Endothelial cell of umbilical vein (primary cell): ENCODE measurements around the gene EXOC6B. TPM values are rescaled to one million over a fixed set of nuclear protein-coding genes. Genes with fewer than 3 reads are reported as not detected.

Experiments
- BruUV-seq: library from RNA; stranded (reverse); fragments of 400-500 nt; replicated peaks from 2 replicates; lab custom pipeline; 2021; lab: Mats Ljungman, UMichigan
- CTCF ChIA-PET: fragments of 300-600, 350-600 bp; sonication (Branson Sonifier 250); formaldehyde crosslinking; loops from one replicate; lab custom pipeline; 2021; ENCODE audit warnings: antibody characterized with exemption, inconsistent platforms; lab: Charles Lee
- POLR2A ChIA-PET: fragments of 300-600, 350-600 bp; sonication (Branson Sonifier 250); formaldehyde crosslinking; loops from one replicate; lab custom pipeline; 2021; ENCODE audit warnings: antibody characterized with exemption, inconsistent platforms; lab: Charles Lee
- DNase-seq: peaks from one replicate; pipeline ENCODE4 v3.0.0-alpha.2; 2011; ENCODE audit warnings: low read depth, low spot score
- FAIRE-seq: peaks from 2 replicates; lab custom pipeline; 2011; peaks lifted over from hg19 to GRCh38; lab: Jason Lieb, UNC
- H2AFZ ChIP-seq: 2 replicates; pipeline ENCODE4 v1.6.0; 2012; ENCODE audit warnings: low read depth, low read length, control low read depth, inconsistent platforms
- H3K27ac ChIP-seq: 2 replicates; pipeline ENCODE4 v1.5.1; 2011; ENCODE audit warnings: low read depth, mild to moderate bottlenecking, control low read depth, low read length, moderate library complexity; ENCODE audit not compliant: insufficient read depth
- H3K27me3 ChIP-seq, 2 experiments: 2 replicates each; pipeline versions ENCODE4 v1.6.0 to v1.6.1; 2011; ENCODE audit warnings: low read length in 2 of 2, mixed read lengths in 1 of 2; ENCODE audit not compliant: control insufficient read depth in 2 of 2, insufficient read depth in 2 of 2
- H3K36me3 ChIP-seq, 2 experiments: 2 replicates in 1 of 2; 3 replicates in 1 of 2; pipeline ENCODE4 v1.5.1; 2011; ENCODE audit warnings: low read length in 2 of 2, mild to moderate bottlenecking in 1 of 2, moderate library complexity in 1 of 2; ENCODE audit not compliant: control insufficient read depth in 2 of 2, insufficient read depth in 2 of 2; ENCODE audit errors: extremely low read depth in 1 of 2
- H3K4me1 ChIP-seq: 3 replicates; pipeline ENCODE4 v1.5.1; 2011; ENCODE audit warnings: mild to moderate bottlenecking, low read length; ENCODE audit not compliant: control insufficient read depth, insufficient read depth; ENCODE audit errors: extremely low read depth
- H3K4me2 ChIP-seq: 2 replicates; pipeline ENCODE4 v1.6.1; 2011; ENCODE audit warnings: low read length, control low read depth, mixed read lengths; ENCODE audit not compliant: insufficient read depth
- H3K4me3 ChIP-seq, 3 experiments: fragments of 200-600 bp in 1 of 3; sonication (generic), shearing (Covaris generic) in 1 of 3; replicated peaks in 1 of 3; 2 replicates each; pipeline ENCODE4 v1.5.1; 2011 to 2016; ENCODE audit warnings: control low read depth in 3 of 3, low read length in 3 of 3, mild to moderate bottlenecking in 2 of 3, inconsistent platforms in 1 of 3, low read depth in 1 of 3, moderate library complexity in 1 of 3; ENCODE audit not compliant: insufficient read depth in 1 of 3
- H3K79me2 ChIP-seq: 2 replicates; pipeline ENCODE4 v1.6.0; 2012; ENCODE audit warnings: low read length, inconsistent platforms; ENCODE audit not compliant: control insufficient read depth, insufficient read depth
- H3K9ac ChIP-seq: replicated peaks from 2 replicates; pipeline ENCODE3; 2011; ENCODE audit warnings: low read length, control low read depth; ENCODE audit not compliant: insufficient read depth; ENCODE audit errors: extremely low read depth
- H3K9me1 ChIP-seq: replicated peaks from 3 replicates; pipeline ENCODE4 v1.6.0; 2011; ENCODE audit warnings: mild to moderate bottlenecking, low read length; ENCODE audit not compliant: control insufficient read depth, insufficient read depth; ENCODE audit errors: extremely low read depth
- H3K9me3 ChIP-seq: replicated peaks from 2 replicates; pipeline ENCODE4 v1.5.1; 2012; ENCODE audit warnings: low read length, inconsistent platforms; ENCODE audit not compliant: control insufficient read depth, insufficient read depth
- H4K20me1 ChIP-seq: replicated peaks from 2 replicates; pipeline ENCODE3; 2011; ENCODE audit warnings: mild to moderate bottlenecking, low read length; ENCODE audit not compliant: control insufficient read depth, insufficient read depth; ENCODE audit errors: extremely low read depth
- EZH2 ChIP-seq: IDR thresholded peaks from 2 replicates; pipeline ENCODE4 v1.6.1; 2012; ENCODE audit warnings: borderline replicate concordance, low read depth, mild to moderate bottlenecking, moderate library complexity, low read length, inconsistent platforms; ENCODE audit not compliant: severe bottlenecking
- FOS ChIP-seq: IDR thresholded peaks from 2 replicates; pipeline ENCODE4 v1.6.1; 2011; ENCODE audit warnings: mild to moderate bottlenecking, low read length, moderate library complexity, borderline replicate concordance; ENCODE audit not compliant: insufficient read depth
- GATA2 ChIP-seq: IDR thresholded peaks from 2 replicates; pipeline ENCODE4 v1.7.0; 2011; ENCODE audit warnings: low read depth, mild to moderate bottlenecking, moderate library complexity, mixed read lengths, low read length; ENCODE audit not compliant: insufficient read length, insufficient read depth
- JUN ChIP-seq: IDR thresholded peaks from 2 replicates; pipeline ENCODE4 v1.6.1; 2011; ENCODE audit warnings: borderline replicate concordance, low read depth; ENCODE audit not compliant: insufficient read length, insufficient read depth
- MYC ChIP-seq: IDR thresholded peaks from one replicate; pipeline ENCODE4 v1.6.1; 2011; ENCODE audit warnings: mild to moderate bottlenecking, low read depth, low read length
- POLR2A ChIP-seq: IDR thresholded peaks from 2 replicates; pipeline ENCODE4 v1.6.1; 2012; ENCODE audit warnings: low read depth, mild to moderate bottlenecking, control low read depth, low read length
- POLR2AphosphoS5 ChIP-seq: IDR thresholded peaks from 2 replicates; pipeline ENCODE4 v1.6.1; 2012; ENCODE audit warnings: low read depth, mild to moderate bottlenecking, control low read depth, low read length, moderate library complexity; ENCODE audit not compliant: insufficient read depth
- dilution Hi-C: fragments of 300-500 bp; cut with MboI; formaldehyde crosslinking; loops from one replicate; pipeline ENCODE4 v1.15.0; 2019; ENCODE audit warnings: low sequenced_read_pairs; ENCODE audit not compliant: extremely low pct_ligation_motif_present
- intact Hi-C: fragments of 100-400 bp; cut with micrococcal nuclease; formaldehyde crosslinking; loops from one replicate; pipeline ENCODE4 v1.10.0; 2022
- polyA plus RNA-seq, 4 experiments: library from polyadenylated mRNA; depleted of rRNA in 3 of 4; stranded (reverse) in 3 of 4; unstranded in 1 of 4; fragments of >200 nt; gene quantifications; 2 replicates each; pipeline versions ENCODE4 v1.2.1 to v1.2.3, GENCODE V29; 2011 to 2012; ENCODE audit warnings: missing spikeins in 1 of 4
- total RNA-seq: library from RNA; stranded (reverse); gene quantifications from 2 replicates; pipeline ENCODE4 v1.2.3, GENCODE V29; 2021
- TF ChIP-seq, protein P1 (sequence below): IDR thresholded peaks from 2 replicates; pipeline ENCODE4 v1.6.1; 2011; ENCODE audit not compliant: insufficient read depth, insufficient read length
- TF ChIP-seq, protein P2 (sequence below), 2 donors: IDR thresholded peaks; 1 replicate in 1 of 2; 2 replicates in 1 of 2; pipeline ENCODE4 v1.5.1; 2011; ENCODE audit warnings: low read length in 2 of 2, mild to moderate bottlenecking in 2 of 2, moderate library complexity in 2 of 2, control low read depth in 1 of 2, inconsistent platforms in 1 of 2, low read depth in 1 of 2; ENCODE audit not compliant: insufficient read depth in 1 of 2; ENCODE audit errors: extremely low read depth in 1 of 2

The EXOC6B gene
- total and polyA plus RNA-seq, 2 donors (not counting 3 experiments of a cell fraction or from before 2014, with no cell fraction given), result 10.8 to 34.8 TPM

DNA sequence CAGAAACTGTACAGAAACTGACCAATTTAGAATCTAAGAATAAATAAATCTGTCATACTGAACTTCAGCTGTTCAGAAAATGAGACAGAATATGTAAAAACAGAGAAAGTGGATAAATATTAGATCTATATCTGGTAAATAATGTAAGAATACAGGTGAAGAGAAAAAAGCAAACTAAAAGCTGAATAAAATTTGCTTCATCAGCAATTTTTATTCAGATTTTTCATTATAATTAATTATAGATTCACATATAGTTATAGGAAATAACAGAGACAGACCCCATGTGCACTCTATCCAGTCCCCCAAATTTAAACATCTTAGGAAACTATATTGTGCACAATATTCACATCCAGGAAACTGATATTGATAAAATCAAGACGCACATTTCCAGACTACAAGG, 299.2 kb downstream of the EXOC6B start:
- FAIRE-seq (no peak), DNase-seq (no peak)
- ChIA-PET POLR2A (no interaction called here), CTCF (no interaction called here)
- Histone ChIP-seq H3K27me3 (no peaks in the 10 kb centered on the region), H4K20me1 (no peaks in the 10 kb centered on the region), H3K4me3 (no peak overlapping the region), H3K27ac (no peak overlapping the region), H3K36me3 (no peaks in the 10 kb centered on the region), H3K9me3 (no peaks in the 10 kb centered on the region), H2AFZ (no peak overlapping the region), H3K4me2 (no peak overlapping the region), H3K9me1 (no peaks in the 10 kb centered on the region), H3K79me2 (no peaks in the 10 kb centered on the region), H3K9ac (no peak overlapping the region), H3K4me1 (peaks cover 7% of the 10 kb centered on the region)
- intact Hi-C loops, result no loop called here
- dilution Hi-C loops, result no loop called here
- TF ChIP-seq EZH2 (no peak), GATA2 (no peak), JUN (no peak), POLR2A (no peak), MYC (no peak), FOS (no peak), POLR2AphosphoS5 (no peak)
- TF ChIP-seq, protein P1, sequence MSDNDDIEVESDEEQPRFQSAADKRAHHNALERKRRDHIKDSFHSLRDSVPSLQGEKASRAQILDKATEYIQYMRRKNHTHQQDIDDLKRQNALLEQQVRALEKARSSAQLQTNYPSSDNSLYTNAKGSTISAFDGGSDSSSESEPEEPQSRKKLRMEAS, result no peak
- TF ChIP-seq, protein P2, sequence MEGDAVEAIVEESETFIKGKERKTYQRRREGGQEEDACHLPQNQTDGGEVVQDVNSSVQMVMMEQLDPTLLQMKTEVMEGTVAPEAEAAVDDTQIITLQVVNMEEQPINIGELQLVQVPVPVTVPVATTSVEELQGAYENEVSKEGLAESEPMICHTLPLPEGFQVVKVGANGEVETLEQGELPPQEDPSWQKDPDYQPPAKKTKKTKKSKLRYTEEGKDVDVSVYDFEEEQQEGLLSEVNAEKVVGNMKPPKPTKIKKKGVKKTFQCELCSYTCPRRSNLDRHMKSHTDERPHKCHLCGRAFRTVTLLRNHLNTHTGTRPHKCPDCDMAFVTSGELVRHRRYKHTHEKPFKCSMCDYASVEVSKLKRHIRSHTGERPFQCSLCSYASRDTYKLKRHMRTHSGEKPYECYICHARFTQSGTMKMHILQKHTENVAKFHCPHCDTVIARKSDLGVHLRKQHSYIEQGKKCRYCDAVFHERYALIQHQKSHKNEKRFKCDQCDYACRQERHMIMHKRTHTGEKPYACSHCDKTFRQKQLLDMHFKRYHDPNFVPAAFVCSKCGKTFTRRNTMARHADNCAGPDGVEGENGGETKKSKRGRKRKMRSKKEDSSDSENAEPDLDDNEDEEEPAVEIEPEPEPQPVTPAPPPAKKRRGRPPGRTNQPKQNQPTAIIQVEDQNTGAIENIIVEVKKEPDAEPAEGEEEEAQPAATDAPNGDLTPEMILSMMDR (IDR thresholded peaks at IDR 0.05; ENCODE audit: extremely low read depth in 1 of 2, insufficient read depth in 1 of 2, low read depth in 1 of 2, low read length in 2 of 2), result no peak
- BruUV-seq, result no TSS peak
